NOMO-1 treated with dmso at 0.1 percent for 144 hours (cell line): ENCODE measurements around the gene CHPF2.

ENCODE experiments used
- DNase-seq: peaks from one replicate; lab custom pipeline; 2025; ENCODE audit not compliant: unreplicated experiment; lab: John Stamatoyannopoulos, UW

CHPF2 gene

GRCh38 chr7:151205730-151206129 is 26.6 kb upstream of the CHPF2 start:
- no peak for DNase-seq

GRCh38 chr7:151206914-151207313 is 25.4 kb upstream of the CHPF2 start:
- DNase-seq: no peak

- no peak for DNase-seq
Measured at GRCh38 chr7:151207315-151207714, 25.0 kb upstream of the CHPF2 start.

- DNase-seq: no peak
Measured at GRCh38 chr7:151207804-151208203, 24.5 kb upstream of the CHPF2 start.

GRCh38 chr7:151208253-151208862 is 23.9 kb upstream of the CHPF2 start:
- no peak for DNase-seq

- DNase-seq: no peak
Measured at GRCh38 chr7:151209588-151209987, 22.7 kb upstream of the CHPF2 start.

GRCh38 chr7:151210087-151210854 is 22.0 kb upstream of the CHPF2 start, which contains the start of gene H2BK1:
H2BK1 (minus strand) TSS chr7:151210488; CDS start chr7:151210318, 170 bp downstream.
- DNase-seq: no peak

- DNase-seq: no peak
Measured at GRCh38 chr7:151211155-151211772, 21.0 kb upstream of the CHPF2 start.

GRCh38 chr7:151212626-151213025 is 19.7 kb upstream of the CHPF2 start:
- DNase-seq: no peak

GRCh38 chr7:151213826-151214225 is 18.5 kb upstream of the CHPF2 start:
- no peak for DNase-seq

- DNase-seq: no peak
Measured at GRCh38 chr7:151215396-151215795, 16.9 kb upstream of the CHPF2 start.

GRCh38 chr7:151218170-151218569 is 14.1 kb upstream of the CHPF2 start:
- DNase-seq: no peak

- no peak for DNase-seq
Measured at GRCh38 chr7:151223728-151224127, 8.6 kb upstream of the CHPF2 start.

GRCh38 chr7:151225948-151226510 is 6.3 kb upstream of the CHPF2 start:
- no peak for DNase-seq

GRCh38 chr7:151226560-151226874 is 5.8 kb upstream of the CHPF2 start:
- no peak for DNase-seq

- peak; percentile 55 for DNase-seq
Measured at GRCh38 chr7:151226875-151227782, 5.2 kb upstream of the CHPF2 start, which contains the start of gene ABCF2. ABCF2 (minus strand) TSS chr7:151227205; CDS start chr7:151226458, 747 bp downstream.

GRCh38 chr7:151228024-151228866 is 4.0 kb upstream of the CHPF2 start:
- DNase-seq: no peak

- no peak for DNase-seq
Measured at GRCh38 chr7:151229249-151229648, 3.0 kb upstream of the CHPF2 start.

GRCh38 chr7:151231080-151231479 is 1.2 kb upstream of the CHPF2 start:
- no peak for DNase-seq
